GM20431 (cell line): ENCODE results near the gene L3MBTL4.

ENCODE experiments used
- in situ Hi-C: fragments of 300-500 bp; cut with MseI, MboI; formaldehyde crosslinking; loops from one replicate; pipeline ENCODE4 v1.15.0; 2020; ENCODE audit warnings: low sequenced_read_pairs; ENCODE audit not compliant: unreplicated experiment

Gene L3MBTL4

DNA sequence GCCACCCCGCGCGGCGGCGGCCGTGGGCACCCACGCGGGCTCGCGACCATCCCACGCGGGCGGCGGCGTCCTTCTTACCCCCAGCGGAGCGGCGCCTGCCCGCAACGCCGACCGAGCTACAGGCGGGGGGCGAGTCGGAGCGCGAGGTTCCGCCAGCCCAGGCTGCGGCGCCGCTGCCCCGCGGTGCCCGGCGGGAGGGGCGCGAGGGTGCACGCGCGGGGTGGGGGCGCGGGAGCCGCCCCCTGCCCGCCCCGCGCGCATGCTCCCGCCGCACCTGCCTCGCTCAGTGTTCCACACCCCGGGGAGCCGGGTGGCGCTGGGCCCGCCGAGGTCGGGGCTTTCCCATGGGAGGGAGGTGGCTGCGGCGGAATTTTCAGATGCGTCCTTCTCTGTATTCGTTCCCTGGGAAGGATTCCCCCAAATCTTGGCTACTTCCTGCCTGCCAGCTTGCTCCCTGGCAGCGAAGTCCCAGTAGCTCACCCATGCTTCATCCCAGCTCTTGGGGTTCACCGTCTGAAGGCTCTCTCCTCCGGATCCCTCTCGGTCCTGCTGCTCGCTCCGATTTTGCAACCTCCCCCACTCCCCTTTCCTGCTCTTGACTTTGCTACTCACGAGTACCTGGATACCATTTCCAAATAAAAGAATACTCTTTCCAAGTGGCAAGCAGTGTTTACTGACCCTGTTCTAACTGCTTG, at the start of gene L3MBTL4:
Gene L3MBTL4, minus strand, starts transcription at position 189 of the 695 bp plus-strand sequence. CDS start 103,286 bp downstream, outside the sequence.
- in situ Hi-C loops: no loop called here

GRCh38 chr18:6452194-6452593, 37.5 kb upstream of the L3MBTL4 start:
- in situ Hi-C loops: no loop called here

DNA sequence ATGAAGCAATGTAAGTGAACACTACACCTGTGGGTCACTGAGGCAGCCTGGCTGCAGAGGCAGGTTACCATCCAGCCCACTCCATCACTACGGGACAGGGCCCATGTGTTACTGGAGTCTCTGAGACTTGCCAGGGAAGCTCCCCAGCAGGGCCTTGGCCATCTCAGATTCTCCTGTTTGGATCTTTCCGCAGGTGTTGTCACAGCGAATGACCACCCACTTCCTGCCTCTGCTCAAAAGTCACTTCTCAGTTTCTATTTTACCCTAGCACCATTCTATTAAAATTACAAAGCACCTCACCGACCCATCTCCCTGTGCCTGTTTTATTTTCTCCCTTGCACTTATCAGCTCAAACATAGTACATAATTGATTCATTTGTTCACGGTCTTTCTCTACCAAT, 34.5 kb upstream of the L3MBTL4 start:
- in situ Hi-C loops: no loop called here

DNA sequence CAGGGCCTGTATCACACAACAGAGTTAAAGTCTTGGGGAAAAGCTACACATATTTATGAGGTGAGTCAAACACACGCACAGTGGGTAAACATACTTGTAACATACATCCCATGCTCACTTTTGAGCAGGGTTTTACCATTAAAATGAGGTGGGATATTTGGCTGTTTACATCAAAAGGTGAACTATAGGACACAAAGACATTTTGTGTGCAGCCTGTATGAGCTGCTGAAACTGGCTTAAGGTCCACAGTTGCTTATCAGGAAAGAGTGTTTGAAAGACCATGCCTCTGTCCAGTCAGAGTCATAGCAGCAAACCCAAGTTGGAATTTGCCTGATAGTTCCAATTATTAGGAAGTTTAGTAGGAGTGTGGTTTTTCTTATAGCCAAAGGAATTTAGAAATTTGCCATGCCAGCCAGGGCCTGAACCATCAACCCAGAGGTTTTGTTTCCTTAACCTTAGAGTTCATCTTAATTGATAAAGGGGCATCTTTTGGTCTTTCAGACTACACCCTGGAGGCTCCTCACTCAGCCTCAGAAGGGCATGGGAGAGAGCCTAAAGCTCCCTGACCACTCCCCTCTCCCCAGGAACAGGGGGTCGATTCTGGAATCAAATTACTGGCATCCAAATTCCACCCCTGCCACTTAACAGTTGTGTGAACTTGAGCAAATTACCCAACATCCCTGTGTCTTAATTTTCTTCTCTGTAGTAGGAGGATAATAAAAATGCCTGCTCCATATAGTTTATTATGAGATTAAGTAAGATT, 29.9 kb upstream of the L3MBTL4 start:
- in situ Hi-C loops: no loop called here

GRCh38 chr18:6441200-6441599, 26.5 kb upstream of the L3MBTL4 start:
- in situ Hi-C loops: no loop called here

DNA sequence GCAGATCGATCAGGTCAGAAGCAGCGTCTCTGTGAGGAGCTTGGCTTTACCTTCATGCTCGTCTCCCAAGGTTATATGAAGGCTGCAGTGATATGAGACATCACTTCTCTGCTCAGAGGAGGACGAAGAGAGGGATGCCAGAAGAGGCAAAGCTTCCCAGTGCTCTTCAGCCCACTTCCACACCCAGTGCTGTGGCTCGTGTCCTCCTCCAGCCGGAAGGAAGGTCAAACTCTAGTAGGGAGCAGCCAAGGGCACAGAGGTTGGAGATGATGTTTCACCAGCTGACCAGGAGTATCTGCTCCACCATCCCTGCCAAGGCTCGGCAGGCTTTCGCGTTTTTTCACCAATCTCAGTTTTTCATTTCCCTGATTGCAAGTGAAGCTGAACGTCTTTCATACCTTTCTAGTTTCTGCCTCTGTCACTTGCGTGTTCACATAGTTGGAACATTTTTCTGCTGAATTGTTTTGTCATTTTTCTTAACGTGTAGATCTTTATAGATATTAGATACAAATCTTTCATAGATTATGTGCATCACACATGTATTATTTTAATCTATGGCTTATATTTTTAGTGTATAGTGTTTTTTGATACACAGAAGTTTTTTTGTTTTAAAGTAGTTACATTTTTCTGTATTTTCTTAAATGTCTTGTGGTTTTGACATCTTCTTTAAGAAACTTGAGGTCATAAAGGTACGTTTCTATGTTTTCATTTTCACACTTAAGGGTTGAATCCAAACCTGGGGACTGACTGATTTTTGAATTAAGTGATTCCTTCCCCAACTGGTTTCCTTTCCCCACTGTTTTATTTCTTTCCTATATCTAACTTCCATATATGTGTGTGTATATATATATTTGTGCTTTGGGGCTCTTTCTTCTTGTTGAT, 23.5 kb upstream of the L3MBTL4 start:
- in situ Hi-C loops: no loop called here

DNA sequence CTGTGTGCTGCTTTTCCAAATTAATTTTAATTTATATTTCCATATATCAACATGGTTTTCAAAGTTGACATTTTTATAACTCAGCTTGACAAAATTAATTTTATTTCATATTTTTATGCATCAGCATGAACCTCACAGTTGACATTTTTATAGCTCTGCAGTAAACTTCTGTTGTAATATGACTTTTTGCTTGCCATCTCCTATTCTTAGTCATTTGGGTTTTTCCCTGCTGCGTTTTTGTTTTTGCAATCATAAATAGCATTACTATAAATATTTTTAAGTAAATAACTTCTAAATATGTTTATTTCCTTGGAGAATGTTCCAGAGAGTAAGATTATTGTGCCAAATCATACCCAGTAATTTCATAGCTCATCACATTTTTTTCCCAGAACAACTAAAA, 21.0 kb upstream of the L3MBTL4 start:
- in situ Hi-C loops: no loop called here

DNA sequence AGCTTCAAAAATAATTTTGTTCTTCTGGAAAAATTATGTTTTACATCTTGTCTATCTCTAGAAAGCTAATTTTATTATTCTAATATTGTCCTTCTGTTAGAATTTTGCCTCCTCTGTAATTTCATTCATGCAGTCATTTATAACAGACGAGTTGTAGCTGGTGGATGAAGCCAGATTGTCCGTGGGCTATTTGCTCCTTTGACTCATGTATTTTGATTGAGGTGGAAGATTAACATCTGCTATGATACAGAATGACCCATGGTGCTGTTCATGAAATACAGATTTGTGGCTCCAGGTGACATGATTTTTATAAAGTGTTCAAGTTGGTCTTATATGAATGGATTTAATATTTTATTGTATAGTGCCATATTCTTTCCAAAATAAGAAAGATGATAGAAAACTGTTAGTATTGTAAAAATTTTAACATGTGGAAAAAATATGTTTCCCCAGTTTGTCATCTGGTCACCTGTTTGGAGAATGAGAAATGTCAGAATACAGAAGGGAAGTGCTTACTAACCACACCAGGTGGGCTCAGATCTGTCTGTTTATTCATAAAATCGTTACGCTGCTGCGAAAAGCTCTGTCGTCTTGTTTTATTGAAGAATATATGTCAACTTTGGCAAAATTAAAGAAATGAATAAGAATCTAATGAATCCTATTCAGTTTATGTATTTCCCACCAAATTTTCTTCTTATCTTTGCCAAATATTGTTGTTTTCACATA, 20.4 kb upstream of the L3MBTL4 start:
- in situ Hi-C loops: no loop called here

- in situ Hi-C loops: no loop called here
These were observed 19.8 kb upstream of the L3MBTL4 start for GRCh38 chr18:6434481-6434880.

GRCh38 chr18:6431659-6432318, 17.1 kb upstream of the L3MBTL4 start:
- in situ Hi-C loops: no loop called here

GRCh38 chr18:6428851-6429395, 14.2 kb upstream of the L3MBTL4 start:
- in situ Hi-C loops: no loop called here

- in situ Hi-C loops: no loop called here
These were observed 12.6 kb upstream of the L3MBTL4 start for GRCh38 chr18:6427286-6427685.

DNA sequence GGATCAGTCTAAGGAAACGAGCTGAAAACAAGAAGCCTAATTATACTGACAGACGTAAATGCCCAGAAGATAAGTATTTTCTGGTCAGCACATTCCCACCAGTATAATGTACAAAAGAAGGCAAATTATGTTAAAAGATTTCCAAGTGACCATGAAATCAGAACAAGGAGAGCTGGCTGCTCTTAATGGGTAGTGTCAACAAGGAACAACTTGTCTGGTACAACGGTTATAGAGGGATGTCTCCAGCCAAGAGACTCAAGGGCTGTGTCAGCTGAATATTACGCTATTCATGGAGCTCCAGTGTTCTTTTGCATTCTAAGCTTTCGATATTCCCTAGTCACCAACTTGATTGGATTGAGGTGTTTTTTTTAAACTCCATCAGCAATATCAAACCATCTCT, 8.6 kb upstream of the L3MBTL4 start:
- in situ Hi-C loops: no loop called here

DNA sequence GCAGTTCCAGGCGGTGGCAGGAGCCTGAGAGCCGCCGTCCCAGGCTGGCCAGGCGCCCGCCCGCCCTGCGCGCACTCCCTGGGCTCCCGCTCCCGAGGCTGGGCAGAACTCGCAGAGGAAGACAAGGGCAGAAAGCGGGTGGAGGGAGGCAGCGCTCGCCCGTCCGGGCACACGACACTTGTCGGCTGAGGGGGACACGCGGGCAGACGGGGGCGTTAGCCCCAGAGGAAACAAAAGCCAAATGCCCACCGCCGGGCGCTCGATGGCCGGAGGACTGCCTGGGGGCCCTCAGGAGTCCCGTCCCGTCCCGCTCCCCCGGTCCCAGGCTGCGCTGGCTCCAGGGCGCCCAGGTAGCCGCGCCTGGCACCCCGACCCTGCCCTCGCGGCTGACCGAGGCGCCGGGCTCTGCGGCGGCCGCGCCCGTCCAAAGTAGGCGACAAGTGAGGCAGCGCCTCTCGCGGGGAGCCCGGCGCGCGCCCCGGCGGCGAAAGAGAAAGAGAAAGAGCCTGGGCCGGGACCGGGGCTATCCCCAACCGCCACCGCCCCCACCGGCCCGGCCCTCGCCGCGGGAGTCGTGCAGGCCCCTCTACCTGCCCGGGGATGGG, 491 bp downstream of the L3MBTL4 start:
- in situ Hi-C loops: no loop called here

GRCh38 chr18:6413579-6414117, 1.1 kb downstream of the L3MBTL4 start:
- in situ Hi-C loops: no loop called here

DNA sequence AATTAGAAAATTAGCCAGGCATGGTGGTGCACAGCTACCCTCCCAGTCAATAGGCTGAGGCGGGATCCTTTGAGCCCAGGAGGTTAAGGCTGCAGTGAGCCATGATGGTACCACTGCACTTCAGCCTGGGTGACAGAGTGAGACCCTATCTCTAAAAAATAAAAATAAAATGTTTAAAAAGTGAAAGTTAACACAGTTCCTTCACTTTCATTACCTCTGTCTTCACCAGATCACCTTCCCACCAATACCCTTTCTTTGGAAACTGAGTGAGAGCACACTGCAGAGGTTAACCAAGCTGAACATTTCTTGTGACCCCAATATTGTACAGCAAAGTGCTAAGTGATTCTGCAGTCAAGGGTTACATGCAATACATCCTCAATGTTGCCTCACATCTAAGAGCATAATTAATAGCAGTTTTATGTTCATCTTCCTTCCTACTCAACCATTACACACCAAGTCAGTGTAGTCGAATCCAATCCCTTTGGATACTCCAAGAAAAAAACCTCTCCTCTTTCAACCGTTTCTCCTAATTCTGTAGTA, 1.7 kb downstream of the L3MBTL4 start:
- in situ Hi-C loops: no loop called here

GRCh38 chr18:6411382-6411781, 3.3 kb downstream of the L3MBTL4 start:
- in situ Hi-C loops: no loop called here

DNA sequence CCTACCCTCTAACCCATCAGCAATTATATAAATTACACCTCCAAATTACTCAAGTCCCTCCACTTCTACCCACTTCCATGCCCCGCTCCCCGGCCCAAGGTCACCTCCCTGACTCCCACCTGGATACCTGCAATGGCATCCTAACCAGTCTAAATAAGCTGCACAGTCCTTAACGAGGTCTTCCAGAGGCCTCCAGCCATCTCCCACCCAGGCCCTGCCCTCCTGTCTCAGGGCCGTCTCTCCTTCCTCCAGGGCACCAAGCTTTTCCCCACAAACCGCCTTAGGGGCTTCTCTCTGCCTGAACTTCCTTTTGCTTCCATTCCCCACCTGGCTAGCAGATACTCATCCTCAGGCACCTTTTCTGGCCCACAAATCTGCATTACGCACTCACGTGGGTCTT, 4.8 kb downstream of the L3MBTL4 start:
- in situ Hi-C loops: no loop called here
